Measurements from ENCODE around the gene PPP1R9B. TPM values are rescaled to one million over a fixed set of nuclear protein-coding genes. Genes with fewer than 3 reads are reported as not detected.

Gene PPP1R9B
- total RNA-seq, 4 donors from 2014 or later = 20.2 to 46.3 (median 37.5) TPM

DNA sequence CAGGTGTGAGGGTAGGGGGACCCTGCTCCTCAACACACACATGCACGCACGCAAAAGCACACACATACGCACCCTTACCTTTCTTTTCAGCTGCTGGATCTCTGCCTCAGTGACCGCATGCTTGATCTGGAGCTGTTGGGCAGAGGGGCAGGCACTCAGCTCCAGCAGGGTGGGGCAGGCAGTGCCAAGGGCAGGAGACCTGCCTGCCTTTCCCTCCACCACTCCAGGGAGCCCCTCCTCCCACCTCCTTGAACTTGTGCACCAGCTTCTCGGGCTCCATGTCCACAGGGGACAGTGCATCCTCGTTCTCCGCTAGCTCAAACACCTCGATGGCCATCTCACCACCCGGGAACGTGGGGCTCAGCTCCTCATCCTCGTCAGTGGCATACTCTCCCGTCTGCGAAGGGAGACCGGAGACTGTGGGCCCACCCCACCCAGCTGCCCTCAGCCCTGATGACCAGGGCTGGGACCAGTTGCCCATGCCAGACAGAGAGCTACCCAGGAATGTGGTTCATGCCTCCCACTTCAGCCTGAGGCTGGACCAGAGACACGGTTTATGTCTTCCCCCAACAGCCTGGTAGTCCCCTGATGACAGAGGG is 11.2 kb downstream of the PPP1R9B start:
- Histone ChIP-seq H3K27me3 (no peaks in the 10 kb centered on the region), H3K36me3 (peaks cover 80 to 100% (median 99%) of the 10 kb centered on the region in 4 donors), H3K4me1 (peaks cover 21 to 49% (median 45%) of the 10 kb centered on the region in 4 donors), H3K9me3 (no peaks in the 10 kb centered on the region), H3K27ac (replicated peaks in 1 of 4) (peak overlapping the region in 2 of 4 donors; percentile 44 to 59), H3K4me3 (no peak overlapping the region)
- intact Hi-C loops (cut with DNase I) = no loop called here
- DNase-seq (ENCODE audit: extremely low spot score) = no peak
- TF ChIP-seq, protein P1, sequence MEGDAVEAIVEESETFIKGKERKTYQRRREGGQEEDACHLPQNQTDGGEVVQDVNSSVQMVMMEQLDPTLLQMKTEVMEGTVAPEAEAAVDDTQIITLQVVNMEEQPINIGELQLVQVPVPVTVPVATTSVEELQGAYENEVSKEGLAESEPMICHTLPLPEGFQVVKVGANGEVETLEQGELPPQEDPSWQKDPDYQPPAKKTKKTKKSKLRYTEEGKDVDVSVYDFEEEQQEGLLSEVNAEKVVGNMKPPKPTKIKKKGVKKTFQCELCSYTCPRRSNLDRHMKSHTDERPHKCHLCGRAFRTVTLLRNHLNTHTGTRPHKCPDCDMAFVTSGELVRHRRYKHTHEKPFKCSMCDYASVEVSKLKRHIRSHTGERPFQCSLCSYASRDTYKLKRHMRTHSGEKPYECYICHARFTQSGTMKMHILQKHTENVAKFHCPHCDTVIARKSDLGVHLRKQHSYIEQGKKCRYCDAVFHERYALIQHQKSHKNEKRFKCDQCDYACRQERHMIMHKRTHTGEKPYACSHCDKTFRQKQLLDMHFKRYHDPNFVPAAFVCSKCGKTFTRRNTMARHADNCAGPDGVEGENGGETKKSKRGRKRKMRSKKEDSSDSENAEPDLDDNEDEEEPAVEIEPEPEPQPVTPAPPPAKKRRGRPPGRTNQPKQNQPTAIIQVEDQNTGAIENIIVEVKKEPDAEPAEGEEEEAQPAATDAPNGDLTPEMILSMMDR (IDR thresholded peaks at IDR 0.05) = no peak
- TF ChIP-seq EP300 (IDR thresholded peaks at IDR 0.05) = no peak
- no peak for TF ChIP-seq POLR2A (IDR thresholded peaks at IDR 0.05; ENCODE audit: low read depth)
- TF ChIP-seq POLR2AphosphoS5 (IDR thresholded peaks at IDR 0.05) = no peak
- 76% methylated on average over 14 of the region's 15 CpGs for WGBS

DNA sequence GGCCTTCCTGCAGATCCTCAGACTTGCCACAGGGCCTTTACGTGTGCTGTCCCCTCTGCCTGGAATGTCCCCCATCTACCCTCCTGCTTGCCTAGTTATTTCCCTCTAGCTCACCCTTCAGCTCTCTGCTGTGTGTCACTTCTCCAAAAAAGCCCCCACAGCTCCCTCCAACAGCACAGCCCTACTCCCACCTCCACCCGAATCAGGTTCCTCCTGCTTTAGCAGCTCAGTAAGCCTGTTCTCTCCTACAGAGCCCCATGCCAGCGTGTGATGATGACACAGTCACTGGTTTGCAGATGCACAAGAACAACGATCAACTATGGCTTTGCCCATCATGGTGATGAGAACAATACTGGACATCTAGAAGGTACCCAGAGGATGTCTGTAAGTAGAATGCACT is 13.4 kb downstream of the PPP1R9B start:
- intact Hi-C loops (cut with DNase I) = no loop called here
- H3K4me3 ChIP-seq = no peak overlapping the region

DNA sequence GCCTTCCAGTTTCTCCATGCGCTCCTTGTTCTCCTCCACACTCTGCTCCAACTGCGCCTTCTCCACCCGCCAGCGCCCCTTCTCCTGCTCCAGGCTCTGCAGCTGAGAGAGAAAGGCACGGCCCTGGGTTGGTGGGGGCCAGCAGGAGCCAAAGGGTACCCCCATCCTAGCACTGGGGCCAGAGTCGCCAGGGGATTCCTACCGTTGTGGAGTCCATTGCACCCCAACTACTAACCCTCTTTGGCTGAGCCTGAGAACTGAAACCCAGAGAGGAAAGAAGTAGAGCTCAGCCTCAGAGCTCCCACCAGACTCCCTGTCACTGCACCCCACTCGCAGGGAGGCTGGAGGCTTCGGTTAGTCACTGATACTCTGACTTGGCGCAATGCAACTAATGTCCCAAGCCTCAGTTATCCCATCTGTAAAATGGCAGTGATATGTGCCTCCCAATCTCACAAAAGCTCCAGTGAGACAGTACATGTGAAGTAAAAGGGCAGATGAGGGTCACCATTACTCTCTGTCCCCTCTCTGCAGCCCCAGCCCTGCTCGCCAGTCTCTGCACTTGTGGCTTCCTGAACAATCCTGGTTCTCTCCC is 14.3 kb downstream of the PPP1R9B start:
- 89% methylated on average over 7 of the region's 11 CpGs for WGBS
- no peak overlapping the region for H3K4me3 ChIP-seq
- H3K27me3 ChIP-seq = no peaks in the 10 kb centered on the region
- no peaks in the 10 kb centered on the region for H3K9me3 ChIP-seq
- H3K4me1 ChIP-seq = peaks cover 29 to 45% (median 43%) of the 10 kb centered on the region in 4 donors
- intact Hi-C loops (cut with DNase I) = no loop called here
- no peak for DNase-seq (ENCODE audit: extremely low spot score)
- H3K27ac ChIP-seq (replicated peaks in 1 of 4) = no peak overlapping the region
- H3K36me3 ChIP-seq = peaks cover 52 to 73% (median 71%) of the 10 kb centered on the region in 4 donors
- TF ChIP-seq, protein P1 (IDR thresholded peaks at IDR 0.05) = no peak
- TF ChIP-seq POLR2AphosphoS5 (IDR thresholded peaks at IDR 0.05) (no peak), EP300 (IDR thresholded peaks at IDR 0.05) (no peak), POLR2A (IDR thresholded peaks at IDR 0.05; ENCODE audit: low read depth) (no peak)

More for the DNA sequence above, 13.4 kb downstream of the PPP1R9B start:
- 87% methylated on average over 4 of the region's 4 CpGs for WGBS
- no peak overlapping the region for H3K27ac ChIP-seq (replicated peaks in 1 of 4)
- H3K36me3 ChIP-seq = peaks cover 58 to 82% (median 79%) of the 10 kb centered on the region in 4 donors
- DNase-seq (ENCODE audit: extremely low spot score) = no peak
- no peaks in the 10 kb centered on the region for H3K9me3 ChIP-seq
- peaks cover 35 to 51% (median 48%) of the 10 kb centered on the region in 4 donors for H3K4me1 ChIP-seq
- H3K27me3 ChIP-seq = no peaks in the 10 kb centered on the region
- TF ChIP-seq POLR2A (IDR thresholded peaks at IDR 0.05; ENCODE audit: low read depth) (no peak), EP300 (IDR thresholded peaks at IDR 0.05) (no peak), POLR2AphosphoS5 (IDR thresholded peaks at IDR 0.05) (no peak)
- TF ChIP-seq, protein P1 (IDR thresholded peaks at IDR 0.05) = no peak

DNA sequence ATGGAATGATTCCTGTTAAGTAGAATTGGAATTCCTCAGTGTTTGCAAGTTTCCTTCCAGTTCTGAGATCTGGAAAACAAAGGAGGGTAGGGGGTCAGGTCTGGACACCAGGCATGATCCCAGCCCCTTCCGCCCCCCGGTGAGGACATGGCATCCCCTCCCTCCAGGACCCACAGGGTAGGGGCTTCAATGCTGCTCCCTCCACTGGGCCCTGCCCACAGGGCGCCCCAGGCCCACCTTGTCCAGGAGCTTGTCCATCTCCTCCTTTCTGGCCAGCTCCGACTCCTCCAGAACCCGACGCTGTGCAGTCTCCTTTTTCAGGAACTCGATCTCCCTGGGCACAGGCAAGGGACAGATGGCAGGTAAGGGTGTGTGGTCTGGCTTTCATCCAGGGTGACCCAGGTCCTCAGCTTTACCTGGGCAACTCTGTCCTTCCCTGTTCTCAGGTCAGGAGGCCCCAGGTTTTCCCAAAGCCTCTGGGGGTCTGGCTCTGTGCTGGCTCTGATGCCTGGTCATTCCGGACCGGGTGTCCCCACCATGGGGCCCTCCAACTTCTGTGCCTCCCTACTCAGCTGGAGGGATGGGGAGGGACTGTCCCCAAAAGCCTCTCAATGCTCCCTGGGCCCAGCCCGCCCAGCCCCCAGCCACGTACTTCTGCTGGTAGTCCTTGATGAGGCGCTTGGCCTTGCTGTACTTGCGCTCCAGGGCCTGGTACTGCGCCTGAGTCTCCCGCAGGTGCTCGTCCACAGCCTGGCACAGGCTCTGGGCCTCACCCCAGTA is 15.0 kb downstream of the PPP1R9B start:
- no peaks in the 10 kb centered on the region for H3K9me3 ChIP-seq
- H3K27me3 ChIP-seq = peaks cover 0 to 1% (median 0%) of the 10 kb centered on the region in 4 donors
- no peak overlapping the region for H3K27ac ChIP-seq (replicated peaks in 1 of 4)
- no peak for DNase-seq (ENCODE audit: extremely low spot score)
- H3K4me1 ChIP-seq = peaks cover 26 to 46% (median 43%) of the 10 kb centered on the region in 4 donors
- WGBS = 92% methylated on average over 15 of the region's 16 CpGs
- no peak overlapping the region for H3K4me3 ChIP-seq
- intact Hi-C loops (cut with DNase I) = no loop called here
- TF ChIP-seq EP300 (IDR thresholded peaks at IDR 0.05) = no peak
- TF ChIP-seq, protein P1 (IDR thresholded peaks at IDR 0.05) = no peak
- no peak for TF ChIP-seq POLR2AphosphoS5 (IDR thresholded peaks at IDR 0.05)
- TF ChIP-seq POLR2A (IDR thresholded peaks at IDR 0.05; ENCODE audit: low read depth) = no peak
- H3K36me3 ChIP-seq = peaks cover 47 to 66% (median 64%) of the 10 kb centered on the region in 4 donors

Measured in esophagus muscularis mucosa (tissue), 4 donors.